K562 (cell line): ENCODE results near the gene VPS13C. TPM values are rescaled to one million over a fixed set of nuclear protein-coding genes. Genes with fewer than 3 reads are reported as not detected.

Source experiments
- ATAC-seq: fragments of 200-7000 bp; cut with Tn5 transposase; 3 replicates; pipeline ENCODE4 v1.9.1; 2020; ENCODE audit warnings: moderate library complexity
- BruUV-seq: library from RNA; stranded (reverse); fragments of 400-500 nt; replicated peaks from 2 replicates; lab custom pipeline; 2021; lab: Mats Ljungman, UMichigan
- CTCF ChIA-PET: fragments of 300-600 bp; formaldehyde crosslinking; extraction: SDS; loops from one replicate; lab custom pipeline; 2021; ENCODE audit warnings: low intra/inter-chr PET ratio; lab: Yijun Ruan, JAX
- POLR2A ChIA-PET: fragments of 300-600, 350-650 bp; sonication (Branson Sonifier 250); formaldehyde crosslinking; extraction: SDS; loops from one replicate; lab custom pipeline; 2021; ENCODE audit warnings: antibody characterized with exemption, inconsistent platforms; lab: Yijun Ruan, JAX
- DNase-seq, 4 experiments: peaks; one replicate each; pipeline versions ENCODE4 v3.0.0 to v3.0.0-alpha.2; 2011 to 2018; ENCODE audit warnings: low spot score in 3 of 4, mixed read lengths in 3 of 4; ENCODE audit errors: extremely low read depth in 1 of 4
- FAIRE-seq: peaks from 2 replicates; lab custom pipeline; 2011; peaks lifted over from hg19 to GRCh38; lab: Jason Lieb, UNC
- H2AFZ ChIP-seq: 2 replicates; pipeline ENCODE4 v1.6.0; 2011; ENCODE audit warnings: low read depth, low read length, control low read depth, inconsistent platforms
- H3K27ac ChIP-seq: fragments of 200-600 bp; 3 replicates; pipeline ENCODE4 v1.8.0; 2011; ENCODE audit warnings: low read depth, mild to moderate bottlenecking, control low read depth, inconsistent platforms, low read length, moderate library complexity, mixed read lengths; ENCODE audit errors: extremely low read depth
- H3K27me3 ChIP-seq, 2 experiments: fragments of 300-600 bp in 1 of 2; 2 replicates in 1 of 2; 3 replicates in 1 of 2; pipeline versions ENCODE4 v1.6.0 to v1.8.0; 2011; ENCODE audit warnings: inconsistent platforms in 2 of 2, low read length in 2 of 2, mild to moderate bottlenecking in 1 of 2, mixed read lengths in 1 of 2, moderate library complexity in 1 of 2; ENCODE audit not compliant: control insufficient read depth in 2 of 2, insufficient read depth in 2 of 2
- H3K36me3 ChIP-seq: fragments of 300-600 bp; 3 replicates; pipeline ENCODE4 v1.8.0; 2011; ENCODE audit warnings: mild to moderate bottlenecking, low read length, inconsistent platforms; ENCODE audit not compliant: control insufficient read depth, insufficient read depth
- H3K4me1 ChIP-seq, 2 experiments: fragments of 200-600 bp in 1 of 2; replicated peaks in 1 of 2; 2 replicates in 1 of 2; 3 replicates in 1 of 2; pipeline versions ENCODE4 v1.5.1 to v1.8.0; 2011; ENCODE audit warnings: inconsistent platforms in 2 of 2, low read length in 2 of 2, mild to moderate bottlenecking in 1 of 2, mixed read lengths in 1 of 2, moderate library complexity in 1 of 2; ENCODE audit not compliant: control insufficient read depth in 2 of 2, insufficient read depth in 2 of 2
- H3K4me2 ChIP-seq: 2 replicates; pipeline ENCODE4 v1.6.1; 2011; ENCODE audit warnings: low read length, control low read depth, inconsistent platforms, mixed read lengths; ENCODE audit not compliant: insufficient read depth
- H3K4me3 ChIP-seq: fragments of 200-600 bp; sonication (generic), shearing (Covaris generic); 2 replicates; pipeline ENCODE4 v1.5.1; 2016; ENCODE audit warnings: control low read depth, inconsistent platforms
- H3K79me2 ChIP-seq: fragments of 200-600 bp; 3 replicates; pipeline ENCODE4 v1.8.0; 2011; ENCODE audit warnings: low read length, inconsistent platforms; ENCODE audit not compliant: control insufficient read depth, insufficient read depth
- H3K9ac ChIP-seq, 2 experiments: 2 replicates each; pipeline versions ENCODE4 v1.6.0 to v1.6.1; 2011; ENCODE audit warnings: low read depth in 2 of 2, low read length in 2 of 2, control low read depth in 1 of 2, inconsistent platforms in 1 of 2, mild to moderate bottlenecking in 1 of 2, mixed read lengths in 1 of 2; ENCODE audit not compliant: insufficient read depth in 1 of 2
- H3K9me1 ChIP-seq: one replicate; pipeline ENCODE4 v1.6.0; 2011; ENCODE audit warnings: inconsistent platforms, mild to moderate bottlenecking, low read length, moderate library complexity; ENCODE audit not compliant: control insufficient read depth, insufficient read depth
- H3K9me3 ChIP-seq: replicated peaks from 2 replicates; pipeline ENCODE4 v1.5.1; 2011; ENCODE audit warnings: low read depth, low read length, inconsistent platforms; ENCODE audit not compliant: control insufficient read depth, insufficient read depth
- H4K20me1 ChIP-seq: replicated peaks from 2 replicates; pipeline ENCODE4 v1.6.1; 2011; ENCODE audit warnings: low read length, inconsistent platforms, mixed read lengths; ENCODE audit not compliant: control insufficient read depth, insufficient read depth
- COPS2 ChIP-seq: fragments of 450-650 bp; conservative IDR thresholded peaks from 2 replicates; pipeline ENCODE4 v1.6.1; 2016; ENCODE audit warnings: mild to moderate bottlenecking, moderate library complexity
- KDM2B ChIP-seq: fragments of 250-450 bp; sonication (Bioruptor Pico); IDR thresholded peaks from 2 replicates; pipeline ENCODE4 v1.8.0; 2021; ENCODE audit warnings: mild to moderate bottlenecking, moderate library complexity
- TBP ChIP-seq: optimal IDR thresholded peaks from 2 replicates; pipeline ENCODE3; 2011; ENCODE audit warnings: low read depth, low read length, improper control_type of control experiment
- ZNF316 ChIP-seq: fragments of 450-650 bp; IDR thresholded peaks from 2 replicates; pipeline ENCODE4 v1.6.1; 2016
- WGBS: fragments of 100-300 bp; shearing (Covaris generic); methylation state at CpG from one replicate; pipeline ENCODE4 v1.1.6; 2016; ENCODE audit warnings: low coverage, mixed read lengths; ENCODE audit not compliant: insufficient coverage; ENCODE audit errors: missing lambda C conversion rate; 5-methylcytosine and 5-hydroxymethylcytosine counted together
- in situ Hi-C: fragments of 300-500 bp; cut with MboI; formaldehyde crosslinking; loops from 4 replicates; pipeline ENCODE4 v1.15.0; 2018; ENCODE audit warnings: inconsistent platforms, mixed read lengths
- intact Hi-C: fragments of 100-400 bp; cut with micrococcal nuclease; formaldehyde crosslinking; loops from 2 replicates; pipeline ENCODE4 v1.14.2; 2022
- polyA plus RNA-seq, 8 experiments: library from polyadenylated mRNA; depleted of rRNA in 4 of 8; stranded (reverse) in 5 of 8; unstranded in 3 of 8; fragments of >200 nt; fragmentation: Nextera tagmentation in 2 of 8; fragmentation: Illumina TruSeq in 1 of 8; extraction: Ambion mirVana in 2 of 8; extraction: Trizol in 1 of 8; gene quantifications; 2 replicates each; pipeline versions ENCODE4 v1.2.1 to v1.2.3, GENCODE V29; 2011 to 2014; ENCODE audit warnings: inconsistent platforms in 1 of 8, missing spikeins in 1 of 8
- total RNA-seq, 7 experiments: library from RNA; depleted of rRNA in 6 of 7; stranded (reverse); fragments of >200 nt in 6 of 7; fragmentation: Illumina TruSeq in 2 of 7; extraction: Trizol in 2 of 7; gene quantifications; 2 replicates each; pipeline versions ENCODE4 v1.2.1 to v1.2.3, GENCODE V29; 2011 to 2021; ENCODE audit warnings: low replicate concordance in 1 of 7

The VPS13C gene
- total and polyA plus RNA-seq, 9 of the 15 experiments (the other 6 are each of a cell fraction or from before 2014, with no cell fraction given) = 5.2 to 32.3 (median 15.7) TPM

- in situ Hi-C loops = no loop called here
- DNase-seq = no peak
- Histone ChIP-seq H3K27ac (no peak overlapping the region), H3K27me3 (no peaks in the 10 kb centered on the region), H3K4me1 (no peaks in the 10 kb centered on the region), H3K79me2 (no peaks in the 10 kb centered on the region), H3K9me3 (no peaks in the 10 kb centered on the region), H3K9me1 (no peaks in the 10 kb centered on the region), H3K36me3 (peaks cover 3% of the 10 kb centered on the region; the same call in 1 of the 3 replicates), H4K20me1 (no peaks in the 10 kb centered on the region), H3K9ac (no peak overlapping the region), H3K4me2 (no peak overlapping the region), H2AFZ (no peak overlapping the region), H3K4me3 (no peak overlapping the region)
- TF ChIP-seq KDM2B (CRISPR knock-in tag) = no peak
- TF ChIP-seq ZNF316 = peak; percentile 21; the same call in 1 of the 2 replicates
- no TSS peak for BruUV-seq
- intact Hi-C loops = no loop called here
- CTCF ChIA-PET = no interaction called here
- POLR2A ChIA-PET = no interaction called here
- ATAC-seq = no peak
- FAIRE-seq = no peak
These were observed 130.8 kb downstream of the VPS13C start for GRCh38 chr15:61929452-61929851.

DNA sequence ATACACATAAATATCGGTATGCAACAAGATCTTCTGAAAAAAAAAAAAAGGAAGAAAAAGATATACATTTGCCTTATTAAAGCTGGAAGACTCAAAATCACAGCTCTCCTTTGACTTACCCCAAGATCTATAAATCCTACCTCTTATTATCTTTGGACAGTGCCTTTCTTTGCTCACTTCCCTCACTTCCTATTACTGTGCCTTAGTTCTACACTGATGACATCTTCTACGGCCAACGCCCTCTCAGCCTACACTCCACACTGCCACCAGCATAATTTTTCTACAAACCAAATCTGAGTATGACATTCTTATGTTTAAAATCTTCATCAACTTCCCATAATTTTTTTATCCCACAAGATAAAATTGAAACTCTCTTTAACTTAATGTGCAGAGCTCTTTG, 137.1 kb downstream of the VPS13C start:
- no peak for TF ChIP-seq TBP
- no peak for TF ChIP-seq COPS2
- no peaks in the 10 kb centered on the region for H3K9me3 ChIP-seq
- no peak overlapping the region for H3K9ac ChIP-seq
- no peak overlapping the region for H2AFZ ChIP-seq
- H3K9me1 ChIP-seq = no peaks in the 10 kb centered on the region
- no peaks in the 10 kb centered on the region for H3K4me1 ChIP-seq
- H3K36me3 ChIP-seq = peaks cover 30% of the 10 kb centered on the region; the same call in 2 of the 3 replicates
- CTCF ChIA-PET = no interaction called here
- no peak for FAIRE-seq
- no peaks in the 10 kb centered on the region for H3K27me3 ChIP-seq
- POLR2A ChIA-PET = no interaction called here
- no peak overlapping the region for H3K4me2 ChIP-seq
- in situ Hi-C loops (no loop called here), intact Hi-C loops (no loop called here)
- ATAC-seq = no peak
- no peak for DNase-seq
- no peak overlapping the region for H3K27ac ChIP-seq
- H4K20me1 ChIP-seq = no peaks in the 10 kb centered on the region
- no peaks in the 10 kb centered on the region for H3K79me2 ChIP-seq
- WGBS = 85% methylated on average over 2 of the region's 3 CpGs
- no TSS peak for BruUV-seq
- no peak overlapping the region for H3K4me3 ChIP-seq
